Neural cell (in vitro differentiated cells): ENCODE results near the gene SCNN1A. TPM values are rescaled to one million over a fixed set of nuclear protein-coding genes. Genes with fewer than 3 reads are reported as not detected.

Experiments
- H2AFZ ChIP-seq: fragments of 200-600, 300-800 bp; sonication (generic), shearing (Covaris generic); 2 replicates; pipeline ENCODE4 v1.6.0; 2014; ENCODE audit warnings: low read depth, mild to moderate bottlenecking, antibody characterized with exemption, low read length, moderate library complexity
- H3F3A ChIP-seq: fragments of 200-600 bp; shearing (Covaris generic); 2 replicates; pipeline ENCODE4 v1.6.1; 2016; ENCODE audit warnings: mild to moderate bottlenecking, moderate library complexity, mixed read lengths, antibody characterized with exemption, low read length; ENCODE audit not compliant: insufficient read depth, poor library complexity, severe bottlenecking
- H3K27ac ChIP-seq: fragments of 200-600, 300-800 bp; sonication (generic), shearing (Covaris generic); 2 replicates; pipeline ENCODE4 v1.5.1; 2014; ENCODE audit warnings: mild to moderate bottlenecking, low read length, moderate library complexity
- H3K27me3 ChIP-seq: fragments of 300-800, 200-600 bp; sonication (generic), shearing (Covaris generic); 2 replicates; pipeline ENCODE4 v1.6.0; 2014; ENCODE audit warnings: mild to moderate bottlenecking, low read depth, low read length, moderate library complexity; ENCODE audit not compliant: insufficient read depth
- H3K36me3 ChIP-seq: fragments of 300-800, 200-600 bp; sonication (generic), shearing (Covaris generic); 2 replicates; pipeline ENCODE4 v1.5.1; 2014; ENCODE audit warnings: mild to moderate bottlenecking, antibody characterized with exemption, low read length, moderate library complexity; ENCODE audit not compliant: insufficient read depth
- H3K4me2 ChIP-seq: fragments of 300-800, 200-600 bp; sonication (generic), shearing (Covaris generic); 2 replicates; pipeline ENCODE4 v1.6.0; 2014; ENCODE audit warnings: mild to moderate bottlenecking, low read length
- H3K4me3 ChIP-seq: fragments of 300-800, 200-600 bp; sonication (generic), shearing (Covaris generic); 2 replicates; pipeline ENCODE4 v1.5.1; 2014; ENCODE audit warnings: mild to moderate bottlenecking, low read length, moderate library complexity
- H3K79me2 ChIP-seq: fragments of 200-600 bp; shearing (Covaris generic); replicated peaks from 2 replicates; pipeline ENCODE4 v1.6.0; 2014; ENCODE audit warnings: mild to moderate bottlenecking, low read length, moderate library complexity; ENCODE audit not compliant: insufficient read depth
- H3K9ac ChIP-seq: fragments of 300-800, 200-600 bp; sonication (generic), shearing (Covaris generic); 2 replicates; pipeline ENCODE4 v1.6.1; 2016; ENCODE audit warnings: mild to moderate bottlenecking, low read length, mixed read lengths
- H3K9me2 ChIP-seq: fragments of 200-600 bp; shearing (Covaris generic); 2 replicates; pipeline ENCODE4 v1.6.1; 2016; ENCODE audit warnings: mild to moderate bottlenecking, low read length, mixed read lengths; ENCODE audit not compliant: insufficient read depth
- H3K9me3 ChIP-seq: fragments of 200-600, 300-800 bp; sonication (generic), shearing (Covaris generic); 2 replicates; pipeline ENCODE4 v1.6.1; 2016; ENCODE audit warnings: mild to moderate bottlenecking, mixed run types, low read length, moderate library complexity, mixed read lengths
- H4K20me1 ChIP-seq: fragments of 200-600 bp; shearing (Covaris generic); 2 replicates; pipeline ENCODE4 v1.6.1; 2016; ENCODE audit warnings: mild to moderate bottlenecking, mixed run types; ENCODE audit not compliant: insufficient read depth
- EP300 ChIP-seq: fragments of 450-650 bp; conservative IDR thresholded peaks from 2 replicates; pipeline ENCODE4 v1.6.1; 2014; ENCODE audit warnings: antibody characterized with exemption, mild to moderate bottlenecking, moderate library complexity; ENCODE audit not compliant: poor library complexity, severe bottlenecking
- EZH2 ChIP-seq: fragments of 200-600, 300-800 bp; shearing (Covaris generic), sonication (generic); IDR thresholded peaks from 2 replicates; pipeline ENCODE4 v1.6.1; 2014; ENCODE audit warnings: antibody characterized with exemption, low read length, borderline replicate concordance, mild to moderate bottlenecking; ENCODE audit not compliant: insufficient read depth, poor library complexity, severe bottlenecking
- MXI1 ChIP-seq: fragments of 450-650 bp; conservative IDR thresholded peaks from 2 replicates; pipeline ENCODE4 v1.6.1; 2014; ENCODE audit warnings: antibody characterized with exemption, mild to moderate bottlenecking; ENCODE audit not compliant: poor library complexity, severe bottlenecking
- POLR2AphosphoS5 ChIP-seq: IDR thresholded peaks from 2 replicates; pipeline ENCODE4 v1.6.1; 2012
- RAD21 ChIP-seq: fragments of 450-650 bp; conservative IDR thresholded peaks from 2 replicates; pipeline ENCODE4 v1.6.1; 2014; ENCODE audit warnings: antibody characterized with exemption, mild to moderate bottlenecking, moderate library complexity
- SMC3 ChIP-seq: fragments of 450-650 bp; conservative IDR thresholded peaks from 2 replicates; pipeline ENCODE4 v1.6.1; 2014; ENCODE audit warnings: antibody characterized with exemption, mild to moderate bottlenecking, moderate library complexity; ENCODE audit not compliant: poor library complexity
- TAF1 ChIP-seq: IDR thresholded peaks from 2 replicates; pipeline ENCODE4 v1.6.1; 2012; ENCODE audit warnings: low read depth
- polyA plus RNA-seq: library from polyadenylated mRNA; depleted of rRNA; stranded (reverse); fragments of >200 nt; gene quantifications from 2 replicates; pipeline ENCODE4 v1.2.3, GENCODE V29; 2014
- TF ChIP-seq, protein P1 (sequence below): IDR thresholded peaks from 2 replicates; pipeline ENCODE4 v1.6.1; 2012; ENCODE audit warnings: borderline replicate concordance
- TF ChIP-seq, protein P2 (sequence below): fragments of 450-650 bp; IDR thresholded peaks from 2 replicates; pipeline ENCODE4 v1.5.1; 2014; ENCODE audit warnings: antibody characterized with exemption, mild to moderate bottlenecking, moderate library complexity; ENCODE audit not compliant: poor library complexity, severe bottlenecking

SCNN1A gene
- polyA plus RNA-seq, 1 donor from 2014 or later = not detected

DNA sequence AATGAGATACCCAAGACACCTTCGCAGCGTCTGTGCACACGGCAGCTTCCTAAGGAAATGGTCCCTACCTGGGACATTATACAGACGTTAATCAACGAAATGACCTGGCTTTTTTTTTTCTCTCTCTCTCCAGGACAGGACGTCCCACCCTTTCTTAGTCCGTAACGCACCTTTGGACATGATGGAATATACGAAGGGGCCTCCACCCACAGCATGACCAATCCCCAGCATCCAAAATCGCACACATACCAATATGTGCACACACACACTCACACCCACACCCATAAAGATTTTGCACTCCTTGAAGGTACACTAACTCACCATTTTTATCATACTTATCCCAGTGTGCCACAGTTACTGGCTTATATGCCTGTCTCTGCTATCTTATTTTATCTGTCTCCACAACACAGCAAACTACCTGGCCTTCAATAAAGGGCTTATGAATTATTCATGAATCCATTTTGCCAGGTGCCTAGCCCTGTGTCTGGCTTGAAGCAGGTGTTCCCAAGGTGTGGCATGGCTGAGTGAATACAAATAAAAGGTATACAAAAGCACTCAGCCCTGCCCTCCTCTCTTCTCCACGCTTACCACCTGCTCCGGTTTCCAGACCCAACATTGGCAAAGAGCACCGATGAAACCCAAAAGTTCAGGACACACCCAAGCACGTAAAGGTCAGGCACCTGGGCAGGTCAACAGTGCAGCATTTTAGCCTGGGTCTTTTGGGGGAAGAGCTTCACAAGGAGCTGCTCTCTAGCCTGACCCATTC, 2.2 kb downstream of the SCNN1A start:
- Histone ChIP-seq H3F3A (no peaks in the 10 kb centered on the region), H2AFZ (no peak overlapping the region), H3K4me3 (no peak overlapping the region), H3K9me3 (no peaks in the 10 kb centered on the region), H3K36me3 (no peaks in the 10 kb centered on the region), H3K27ac (no peak overlapping the region), H3K9me2 (no peaks in the 10 kb centered on the region), H3K4me2 (no peak overlapping the region), H3K79me2 (no peaks in the 10 kb centered on the region), H3K27me3 (no peaks in the 10 kb centered on the region), H4K20me1 (no peaks in the 10 kb centered on the region), H3K9ac (no peak overlapping the region)
- TF ChIP-seq RAD21 = no peak

DNA sequence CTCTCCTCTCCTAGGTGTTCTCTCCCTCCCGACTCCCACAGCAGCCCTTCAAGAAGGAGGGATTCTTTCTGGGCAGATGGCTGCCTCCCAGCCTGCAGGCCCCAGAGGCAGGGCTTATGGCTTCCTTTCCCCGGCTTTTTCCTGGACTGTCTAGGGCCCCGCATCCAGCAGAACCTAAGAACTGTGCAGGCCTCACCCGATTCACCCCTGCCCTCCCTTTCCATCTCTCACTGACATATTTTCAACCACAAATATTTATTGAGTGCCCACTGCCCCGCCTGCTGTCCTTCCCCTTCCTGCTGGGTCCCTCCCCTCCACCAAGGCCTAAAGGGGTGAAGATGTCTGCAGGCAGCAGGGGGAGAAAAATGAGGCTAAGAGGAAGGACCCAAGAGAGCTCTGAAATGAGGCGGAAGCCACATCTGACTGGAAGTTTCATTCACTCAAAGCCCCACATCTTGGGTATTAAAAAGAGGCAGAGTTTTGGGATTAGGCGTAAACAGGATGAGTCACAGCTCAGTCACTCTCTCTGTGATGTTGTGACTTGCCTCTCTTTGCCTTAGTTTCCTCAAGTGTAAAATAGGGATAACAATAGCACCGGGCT, 2.9 kb downstream of the SCNN1A start:
- Histone ChIP-seq H3K27me3 (no peaks in the 10 kb centered on the region), H3K4me2 (no peak overlapping the region), H3K4me3 (no peak overlapping the region), H3F3A (no peaks in the 10 kb centered on the region), H3K9me2 (no peaks in the 10 kb centered on the region), H3K79me2 (no peaks in the 10 kb centered on the region), H3K36me3 (no peaks in the 10 kb centered on the region), H3K9me3 (no peaks in the 10 kb centered on the region), H4K20me1 (no peaks in the 10 kb centered on the region), H2AFZ (no peak overlapping the region), H3K27ac (no peak overlapping the region), H3K9ac (no peak overlapping the region)
- TF ChIP-seq EZH2 = no peak
- TF ChIP-seq RAD21 = no peak
- TF ChIP-seq, protein P1, sequence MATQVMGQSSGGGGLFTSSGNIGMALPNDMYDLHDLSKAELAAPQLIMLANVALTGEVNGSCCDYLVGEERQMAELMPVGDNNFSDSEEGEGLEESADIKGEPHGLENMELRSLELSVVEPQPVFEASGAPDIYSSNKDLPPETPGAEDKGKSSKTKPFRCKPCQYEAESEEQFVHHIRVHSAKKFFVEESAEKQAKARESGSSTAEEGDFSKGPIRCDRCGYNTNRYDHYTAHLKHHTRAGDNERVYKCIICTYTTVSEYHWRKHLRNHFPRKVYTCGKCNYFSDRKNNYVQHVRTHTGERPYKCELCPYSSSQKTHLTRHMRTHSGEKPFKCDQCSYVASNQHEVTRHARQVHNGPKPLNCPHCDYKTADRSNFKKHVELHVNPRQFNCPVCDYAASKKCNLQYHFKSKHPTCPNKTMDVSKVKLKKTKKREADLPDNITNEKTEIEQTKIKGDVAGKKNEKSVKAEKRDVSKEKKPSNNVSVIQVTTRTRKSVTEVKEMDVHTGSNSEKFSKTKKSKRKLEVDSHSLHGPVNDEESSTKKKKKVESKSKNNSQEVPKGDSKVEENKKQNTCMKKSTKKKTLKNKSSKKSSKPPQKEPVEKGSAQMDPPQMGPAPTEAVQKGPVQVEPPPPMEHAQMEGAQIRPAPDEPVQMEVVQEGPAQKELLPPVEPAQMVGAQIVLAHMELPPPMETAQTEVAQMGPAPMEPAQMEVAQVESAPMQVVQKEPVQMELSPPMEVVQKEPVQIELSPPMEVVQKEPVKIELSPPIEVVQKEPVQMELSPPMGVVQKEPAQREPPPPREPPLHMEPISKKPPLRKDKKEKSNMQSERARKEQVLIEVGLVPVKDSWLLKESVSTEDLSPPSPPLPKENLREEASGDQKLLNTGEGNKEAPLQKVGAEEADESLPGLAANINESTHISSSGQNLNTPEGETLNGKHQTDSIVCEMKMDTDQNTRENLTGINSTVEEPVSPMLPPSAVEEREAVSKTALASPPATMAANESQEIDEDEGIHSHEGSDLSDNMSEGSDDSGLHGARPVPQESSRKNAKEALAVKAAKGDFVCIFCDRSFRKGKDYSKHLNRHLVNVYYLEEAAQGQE = no peak
- TF ChIP-seq POLR2AphosphoS5 = no peak
- TF ChIP-seq TAF1 = no peak
- TF ChIP-seq, protein P2, sequence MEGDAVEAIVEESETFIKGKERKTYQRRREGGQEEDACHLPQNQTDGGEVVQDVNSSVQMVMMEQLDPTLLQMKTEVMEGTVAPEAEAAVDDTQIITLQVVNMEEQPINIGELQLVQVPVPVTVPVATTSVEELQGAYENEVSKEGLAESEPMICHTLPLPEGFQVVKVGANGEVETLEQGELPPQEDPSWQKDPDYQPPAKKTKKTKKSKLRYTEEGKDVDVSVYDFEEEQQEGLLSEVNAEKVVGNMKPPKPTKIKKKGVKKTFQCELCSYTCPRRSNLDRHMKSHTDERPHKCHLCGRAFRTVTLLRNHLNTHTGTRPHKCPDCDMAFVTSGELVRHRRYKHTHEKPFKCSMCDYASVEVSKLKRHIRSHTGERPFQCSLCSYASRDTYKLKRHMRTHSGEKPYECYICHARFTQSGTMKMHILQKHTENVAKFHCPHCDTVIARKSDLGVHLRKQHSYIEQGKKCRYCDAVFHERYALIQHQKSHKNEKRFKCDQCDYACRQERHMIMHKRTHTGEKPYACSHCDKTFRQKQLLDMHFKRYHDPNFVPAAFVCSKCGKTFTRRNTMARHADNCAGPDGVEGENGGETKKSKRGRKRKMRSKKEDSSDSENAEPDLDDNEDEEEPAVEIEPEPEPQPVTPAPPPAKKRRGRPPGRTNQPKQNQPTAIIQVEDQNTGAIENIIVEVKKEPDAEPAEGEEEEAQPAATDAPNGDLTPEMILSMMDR = no peak
- no peak for TF ChIP-seq SMC3
- no peak for TF ChIP-seq MXI1
- no peak for TF ChIP-seq EP300
